T-helper 2 cell treated with Interferon-gamma antibody and Interleukin-4, amounts not matched to agents 5 μg/mL and 100 μg/mL, for 36 hours (primary cell): ENCODE measurements around the gene KCNQ4.
A peak's percentile ranks its signal among the peaks of the same experiment; 100 is the strongest.

Experiments used
- DNase-seq: peaks from one replicate; pipeline ENCODE4 v3.0.0; 2021; ENCODE audit warnings: low spot score
- H3K27ac Mint-ChIP-seq: one replicate; pipeline ENCODE4 v1.8.0; 2021; ENCODE audit warnings: mild to moderate bottlenecking, mixed read lengths
- H3K27me3 Mint-ChIP-seq: one replicate; pipeline ENCODE4 v1.8.0; 2021; ENCODE audit warnings: low read depth, mixed read lengths
- H3K36me3 Mint-ChIP-seq: one replicate; pipeline ENCODE4 v1.8.0; 2021; ENCODE audit warnings: low read depth, mixed read lengths
- H3K4me1 Mint-ChIP-seq: one replicate; pipeline ENCODE4 v1.8.0; 2021; ENCODE audit warnings: low read depth, mixed read lengths
- H3K4me3 Mint-ChIP-seq: one replicate; pipeline ENCODE4 v1.8.0; 2022; ENCODE audit warnings: mild to moderate bottlenecking, moderate library complexity, mixed read lengths
- H3K9me3 Mint-ChIP-seq: one replicate; pipeline ENCODE4 v1.8.0; 2021; ENCODE audit warnings: mixed read lengths

KCNQ4 gene

DNA sequence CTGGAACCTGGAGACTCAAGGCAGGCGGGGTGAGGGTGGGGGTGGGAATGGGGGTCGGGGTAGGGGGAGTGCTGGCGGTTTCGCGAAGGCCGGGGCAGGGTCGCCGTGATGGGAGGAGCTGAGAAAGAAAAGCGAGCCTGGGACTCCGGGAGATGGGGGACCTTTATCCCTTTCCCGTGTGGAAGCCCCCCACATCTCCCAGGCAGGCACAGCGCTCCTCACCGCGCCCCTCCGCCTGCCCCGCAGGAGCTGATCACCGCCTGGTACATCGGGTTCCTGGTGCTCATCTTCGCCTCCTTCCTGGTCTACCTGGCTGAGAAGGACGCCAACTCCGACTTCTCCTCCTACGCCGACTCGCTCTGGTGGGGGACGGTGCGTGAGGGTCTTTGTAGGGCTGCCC, 35.5 kb downstream of the KCNQ4 start:
- no peaks in the 10 kb centered on the region for H3K9me3 Mint-ChIP-seq
- no peaks in the 10 kb centered on the region for H3K36me3 Mint-ChIP-seq
- no peak for DNase-seq
- H3K27ac Mint-ChIP-seq: peak overlapping the region; percentile 26
- peak overlapping the region; percentile 21 for H3K4me3 Mint-ChIP-seq
- peaks cover 12% of the 10 kb centered on the region for H3K4me1 Mint-ChIP-seq
- peaks cover 8% of the 10 kb centered on the region for H3K27me3 Mint-ChIP-seq

DNA sequence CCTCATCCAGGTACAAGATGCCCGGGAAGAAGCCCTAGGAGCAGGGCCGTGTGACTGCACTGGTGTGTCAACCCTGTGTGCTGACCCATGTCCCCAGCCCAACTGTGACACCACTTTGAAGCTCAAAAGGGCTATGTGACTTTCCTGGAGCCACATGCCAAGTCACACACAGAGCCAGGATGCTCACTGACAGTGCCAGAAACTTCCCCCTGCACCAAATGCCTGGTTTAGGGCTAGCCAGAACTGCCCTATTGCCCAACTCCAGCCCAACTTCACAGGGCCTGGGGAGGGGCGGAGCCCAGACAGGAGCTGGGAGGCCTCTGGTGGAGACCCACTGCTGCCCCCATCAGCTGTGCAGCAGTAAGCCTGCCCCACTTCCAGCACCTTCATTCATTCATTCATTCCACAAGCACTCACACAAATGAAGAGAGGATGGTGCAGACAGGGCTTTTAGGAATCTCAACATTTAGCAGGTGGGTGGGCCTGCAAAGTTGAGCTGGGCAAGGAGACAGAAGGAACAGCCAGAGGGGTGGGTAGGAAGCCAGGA, 36.7 kb downstream of the KCNQ4 start:
- no peak overlapping the region for H3K27ac Mint-ChIP-seq
- peaks cover 6% of the 10 kb centered on the region for H3K27me3 Mint-ChIP-seq
- H3K36me3 Mint-ChIP-seq: no peaks in the 10 kb centered on the region
- DNase-seq: no peak
- no peak overlapping the region for H3K4me3 Mint-ChIP-seq
- H3K9me3 Mint-ChIP-seq: no peaks in the 10 kb centered on the region
- H3K4me1 Mint-ChIP-seq: peaks cover 18% of the 10 kb centered on the region

GRCh38 chr1:40820911-40821693, 37.5 kb downstream of the KCNQ4 start:
- peaks cover 25% of the 10 kb centered on the region for H3K4me1 Mint-ChIP-seq
- no peak overlapping the region for H3K4me3 Mint-ChIP-seq

DNA sequence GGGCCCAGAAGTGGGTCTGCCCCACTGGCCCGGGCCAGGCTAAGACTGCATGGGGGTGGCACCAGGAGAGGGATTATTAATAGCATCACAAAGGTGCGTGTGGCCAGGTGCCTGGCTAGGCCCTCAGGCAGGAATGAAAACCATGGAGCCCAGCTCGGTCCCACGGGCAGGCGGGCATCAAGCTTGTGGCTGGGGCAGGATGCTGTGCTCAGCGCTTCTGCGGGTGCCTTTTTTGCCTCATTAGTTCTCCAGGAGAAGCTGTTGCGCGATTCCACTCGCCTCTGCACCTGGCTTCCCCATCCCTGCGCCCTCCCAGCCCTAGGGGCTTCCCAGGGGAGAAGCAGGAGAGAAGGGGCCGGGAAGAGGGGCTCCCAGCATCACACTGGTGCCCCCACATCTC, 39.3 kb downstream of the KCNQ4 start:
- H3K27ac Mint-ChIP-seq: no peak overlapping the region
- H3K27me3 Mint-ChIP-seq: no peaks in the 10 kb centered on the region
- no peaks in the 10 kb centered on the region for H3K9me3 Mint-ChIP-seq
- peaks cover 23% of the 10 kb centered on the region for H3K4me1 Mint-ChIP-seq
- H3K4me3 Mint-ChIP-seq: no peak overlapping the region
- no peak for DNase-seq
- H3K36me3 Mint-ChIP-seq: no peaks in the 10 kb centered on the region

More at GRCh38 chr1:40820911-40821693, 37.5 kb downstream of the KCNQ4 start:
- Mint-ChIP-seq H3K9me3 (no peaks in the 10 kb centered on the region), H3K36me3 (no peaks in the 10 kb centered on the region), H3K27ac (peak overlapping the region; percentile 69), H3K27me3 (peaks cover 6% of the 10 kb centered on the region)
- no peak for DNase-seq

DNA sequence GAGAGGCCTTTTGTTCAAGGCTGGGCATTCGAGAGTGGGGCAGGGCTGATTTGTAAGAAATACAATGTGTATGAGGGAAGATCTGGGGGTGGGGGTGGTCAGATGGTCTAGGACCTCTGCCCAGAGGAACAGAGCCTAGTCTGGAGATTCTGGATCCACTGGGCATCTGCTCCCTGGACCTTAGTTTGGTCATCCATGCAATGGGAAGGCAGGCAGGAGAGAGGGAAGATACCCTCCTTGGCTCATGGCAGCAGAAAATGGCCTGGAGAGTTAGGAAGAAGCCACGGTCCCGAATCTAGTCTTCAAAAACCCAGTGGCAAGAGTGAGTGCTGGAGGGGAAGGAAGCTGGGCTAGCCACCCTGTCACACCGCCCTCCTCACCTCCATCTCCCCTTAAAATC, 39.8 kb downstream of the KCNQ4 start:
- no peaks in the 10 kb centered on the region for H3K36me3 Mint-ChIP-seq
- no peaks in the 10 kb centered on the region for H3K9me3 Mint-ChIP-seq
- no peak for DNase-seq
- peaks cover 23% of the 10 kb centered on the region for H3K4me1 Mint-ChIP-seq
- H3K27ac Mint-ChIP-seq: no peak overlapping the region
- H3K27me3 Mint-ChIP-seq: no peaks in the 10 kb centered on the region
- H3K4me3 Mint-ChIP-seq: no peak overlapping the region

- Mint-ChIP-seq H3K9me3 (no peaks in the 10 kb centered on the region), H3K27me3 (no peaks in the 10 kb centered on the region), H3K4me3 (no peak overlapping the region), H3K4me1 (peaks cover 19% of the 10 kb centered on the region), H3K36me3 (no peaks in the 10 kb centered on the region), H3K27ac (no peak overlapping the region)
- DNase-seq: no peak
These were observed 40.4 kb downstream of the KCNQ4 start for GRCh38 chr1:40823983-40824382.

- no peak for DNase-seq
- Mint-ChIP-seq H3K4me3 (no peak overlapping the region), H3K9me3 (no peaks in the 10 kb centered on the region), H3K27me3 (no peaks in the 10 kb centered on the region), H3K27ac (peak overlapping the region; percentile 39), H3K36me3 (no peaks in the 10 kb centered on the region), H3K4me1 (peaks cover 14% of the 10 kb centered on the region)
These were observed 41.2 kb downstream of the KCNQ4 start for GRCh38 chr1:40824591-40825434.

DNA sequence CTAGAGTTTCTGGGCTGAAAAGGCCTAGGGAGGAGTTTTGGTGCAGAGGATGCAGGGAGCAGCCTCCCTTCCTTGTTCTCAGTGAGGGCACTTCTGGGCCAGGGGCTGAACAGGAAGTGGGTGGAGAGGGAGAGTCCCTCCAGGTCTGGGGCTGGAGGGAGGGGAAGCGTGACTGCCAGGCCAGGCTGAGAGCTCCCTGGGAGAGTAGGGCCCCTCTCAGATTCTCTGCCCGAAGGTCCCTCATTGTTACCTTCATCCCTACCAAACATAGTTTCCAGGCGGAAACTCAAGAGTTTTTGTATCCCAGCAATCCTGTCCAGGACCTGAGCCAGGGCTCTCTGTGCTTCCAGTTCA, 41.8 kb downstream of the KCNQ4 start:
- no peaks in the 10 kb centered on the region for H3K9me3 Mint-ChIP-seq
- H3K36me3 Mint-ChIP-seq: no peaks in the 10 kb centered on the region
- H3K27me3 Mint-ChIP-seq: no peaks in the 10 kb centered on the region
- peaks cover 14% of the 10 kb centered on the region for H3K4me1 Mint-ChIP-seq
- H3K27ac Mint-ChIP-seq: peak overlapping the region; percentile 39
- H3K4me3 Mint-ChIP-seq: no peak overlapping the region
- no peak for DNase-seq

DNA sequence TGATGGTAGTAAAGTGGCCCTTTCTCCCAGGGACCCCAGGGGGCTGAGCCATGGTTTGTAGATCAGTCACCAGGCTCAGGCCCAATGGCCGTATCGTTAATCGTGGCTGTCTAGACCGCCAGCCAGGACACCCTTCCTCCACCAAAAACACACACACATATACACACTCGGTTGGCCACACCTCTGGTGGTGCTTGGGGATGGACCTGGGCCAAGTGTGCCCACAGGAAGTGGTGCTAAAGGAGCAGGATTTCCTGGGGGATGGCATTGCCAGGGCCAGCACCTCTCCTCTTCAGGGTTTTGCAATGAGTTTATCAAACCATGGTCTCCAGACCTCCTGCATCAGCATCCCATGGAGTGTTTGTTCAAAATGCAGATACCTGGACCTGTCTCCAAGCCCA, 42.4 kb downstream of the KCNQ4 start:
- Mint-ChIP-seq H3K9me3 (no peaks in the 10 kb centered on the region), H3K27me3 (no peaks in the 10 kb centered on the region), H3K4me3 (no peak overlapping the region), H3K36me3 (no peaks in the 10 kb centered on the region), H3K4me1 (peaks cover 14% of the 10 kb centered on the region), H3K27ac (no peak overlapping the region)
- DNase-seq: no peak

GRCh38 chr1:40829631-40830245, 46.2 kb downstream of the KCNQ4 start:
- no peaks in the 10 kb centered on the region for H3K36me3 Mint-ChIP-seq
- DNase-seq: no peak
- no peak overlapping the region for H3K4me3 Mint-ChIP-seq
- H3K27me3 Mint-ChIP-seq: no peaks in the 10 kb centered on the region
- H3K4me1 Mint-ChIP-seq: peaks cover 14% of the 10 kb centered on the region
- no peaks in the 10 kb centered on the region for H3K9me3 Mint-ChIP-seq
- no peak overlapping the region for H3K27ac Mint-ChIP-seq

DNA sequence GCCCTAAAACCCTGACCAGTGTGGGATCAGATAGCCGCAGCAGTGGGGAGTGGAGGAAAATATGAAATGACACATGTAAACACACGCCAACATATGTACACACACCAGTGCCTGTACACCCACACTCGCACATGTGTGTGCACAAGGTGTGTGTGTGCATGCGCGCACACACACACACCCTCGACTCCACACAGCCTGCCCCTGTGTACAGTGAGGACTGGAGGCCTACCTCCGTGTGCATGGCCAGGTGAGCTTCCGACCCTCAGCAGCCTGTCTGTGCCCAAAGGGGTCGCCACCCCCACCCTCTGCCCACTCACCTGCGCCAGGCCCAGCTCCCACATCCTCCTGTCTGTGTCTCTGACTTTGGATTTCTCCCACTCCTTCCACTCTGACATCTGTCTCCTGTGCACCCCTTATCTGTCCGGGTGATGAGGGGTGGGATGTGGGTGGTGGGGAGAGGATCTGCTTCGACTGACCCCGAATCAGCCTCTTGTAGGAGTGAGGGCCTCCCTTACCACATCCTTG, 46.9 kb downstream of the KCNQ4 start:
- no peak overlapping the region for H3K4me3 Mint-ChIP-seq
- no peaks in the 10 kb centered on the region for H3K27me3 Mint-ChIP-seq
- no peaks in the 10 kb centered on the region for H3K9me3 Mint-ChIP-seq
- peaks cover 7% of the 10 kb centered on the region for H3K4me1 Mint-ChIP-seq
- H3K36me3 Mint-ChIP-seq: no peaks in the 10 kb centered on the region
- H3K27ac Mint-ChIP-seq: no peak overlapping the region
- no peak for DNase-seq

- no peaks in the 10 kb centered on the region for H3K27me3 Mint-ChIP-seq
- H3K36me3 Mint-ChIP-seq: no peaks in the 10 kb centered on the region
- no peak overlapping the region for H3K4me3 Mint-ChIP-seq
- H3K9me3 Mint-ChIP-seq: no peaks in the 10 kb centered on the region
- H3K4me1 Mint-ChIP-seq: peaks cover under 1% of the 10 kb centered on the region
- H3K27ac Mint-ChIP-seq: no peak overlapping the region
- no peak for DNase-seq
These were observed 47.6 kb downstream of the KCNQ4 start for GRCh38 chr1:40831001-40831732.

DNA sequence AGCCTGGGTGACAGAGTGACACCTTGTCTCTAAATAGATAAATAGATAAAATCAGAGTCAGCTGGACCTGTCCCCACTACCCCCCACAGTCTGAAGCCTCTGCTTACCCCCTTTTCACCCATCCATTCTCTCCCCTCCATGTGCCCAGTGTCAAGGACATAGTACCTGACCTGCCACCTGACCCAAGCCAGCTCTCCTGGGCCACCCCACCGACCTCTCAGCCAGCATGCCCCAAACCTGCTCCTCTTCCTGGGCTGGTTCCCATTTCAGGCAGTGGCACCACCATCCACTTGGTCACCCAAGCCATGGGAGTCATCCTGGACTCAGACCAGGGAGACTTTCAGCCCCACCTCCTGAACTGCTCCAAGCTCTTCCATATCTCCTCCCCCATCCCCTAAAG, 50.4 kb downstream of the KCNQ4 start:
- Mint-ChIP-seq H3K27me3 (no peaks in the 10 kb centered on the region), H3K4me3 (no peak overlapping the region), H3K4me1 (no peaks in the 10 kb centered on the region), H3K27ac (no peak overlapping the region), H3K36me3 (no peaks in the 10 kb centered on the region), H3K9me3 (no peaks in the 10 kb centered on the region)
- no peak for DNase-seq
